ENCODE measurements around the gene ACTMAP.

The ACTMAP gene

GRCh38 chr19:40709817-40710216, 40.5 kb downstream of the ACTMAP start:
- ATAC-seq: no peak
- H3K9me3 Mint-ChIP-seq: no peaks in the 10 kb centered on the region

GRCh38 chr19:40707615-40708014, 42.7 kb downstream of the ACTMAP start:
- ATAC-seq (no peak), DNase-seq (no peak)
- H3K9me3 Mint-ChIP-seq: no peaks in the 10 kb centered on the region
- H3K27me3 Mint-ChIP-seq: no peaks in the 10 kb centered on the region
- H3K36me3 Mint-ChIP-seq (ENCODE audit: low read depth): peaks cover 22% of the 10 kb centered on the region
- H3K4me1 Mint-ChIP-seq: peaks cover 2% of the 10 kb centered on the region
- no peak overlapping the region for H3K4me3 Mint-ChIP-seq
- H3K27ac Mint-ChIP-seq: no peak overlapping the region

More at GRCh38 chr19:40709817-40710216, 40.5 kb downstream of the ACTMAP start:
- H3K36me3 Mint-ChIP-seq (ENCODE audit: low read depth): peaks cover 19% of the 10 kb centered on the region
- no peak overlapping the region for H3K4me3 Mint-ChIP-seq
- DNase-seq: no peak
- peaks cover 16% of the 10 kb centered on the region for H3K4me1 Mint-ChIP-seq
- H3K27me3 Mint-ChIP-seq: no peaks in the 10 kb centered on the region
- H3K27ac Mint-ChIP-seq: no peak overlapping the region

DNA sequence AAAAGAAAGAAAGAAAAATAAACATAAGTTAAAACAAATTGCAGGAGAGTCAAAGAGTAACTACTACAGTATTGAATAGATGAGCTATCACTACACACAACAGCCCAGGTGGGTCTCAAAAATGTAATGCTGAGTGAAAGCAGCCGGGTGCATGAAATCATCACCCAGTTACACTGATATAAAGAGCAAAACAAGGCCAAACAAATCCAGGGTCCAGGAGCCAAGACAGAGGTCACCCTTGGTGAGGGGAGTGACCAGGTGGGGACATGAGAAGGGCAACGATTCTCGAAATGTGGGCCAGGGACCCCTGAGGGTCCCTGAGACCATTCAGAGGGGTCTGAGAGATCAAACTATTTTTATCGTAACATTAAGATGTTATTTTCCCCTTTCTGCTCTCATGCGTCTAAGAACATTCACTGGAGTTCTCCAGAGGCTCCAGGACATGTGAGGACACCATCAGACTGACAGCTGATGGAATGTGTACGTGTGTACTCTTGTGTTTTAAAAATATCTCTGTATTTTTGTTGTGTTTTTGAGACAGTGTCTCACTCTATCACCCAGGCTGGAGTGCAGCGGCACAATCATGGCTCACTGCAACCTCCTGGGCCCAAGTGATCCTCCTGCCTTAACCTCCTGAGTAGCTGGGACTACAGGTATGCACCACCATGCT, 44.2 kb downstream of the ACTMAP start:
- peaks cover 24% of the 10 kb centered on the region for H3K36me3 Mint-ChIP-seq (ENCODE audit: low read depth)
- no peak overlapping the region for H3K4me3 Mint-ChIP-seq
- H3K27me3 Mint-ChIP-seq: no peaks in the 10 kb centered on the region
- no peak overlapping the region for H3K27ac Mint-ChIP-seq
- no peaks in the 10 kb centered on the region for H3K9me3 Mint-ChIP-seq
- ATAC-seq (no peak), DNase-seq (no peak)
- no peaks in the 10 kb centered on the region for H3K4me1 Mint-ChIP-seq

DNA sequence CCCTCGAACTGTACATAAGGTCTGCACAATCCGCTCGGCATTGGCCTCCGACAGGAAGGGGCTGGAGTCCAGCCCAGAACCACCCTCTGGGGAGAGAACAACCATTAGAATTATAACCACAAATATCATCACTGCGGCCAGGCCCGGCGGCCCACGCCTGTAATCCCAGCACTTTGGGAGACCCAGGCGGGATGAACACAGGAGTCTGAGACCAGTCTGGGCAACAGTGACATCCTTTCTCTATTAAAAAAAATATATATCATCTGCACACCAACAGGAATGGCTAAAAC, 45.0 kb downstream of the ACTMAP start:
- Mint-ChIP-seq H3K27me3 (no peaks in the 10 kb centered on the region), H3K4me1 (no peaks in the 10 kb centered on the region), H3K9me3 (no peaks in the 10 kb centered on the region), H3K4me3 (no peak overlapping the region), H3K27ac (no peak overlapping the region), H3K36me3 (ENCODE audit: low read depth) (peaks cover 20% of the 10 kb centered on the region)
- DNase-seq: no peak
- no peak for ATAC-seq

- Mint-ChIP-seq H3K4me3 (no peak overlapping the region), H3K9me3 (no peaks in the 10 kb centered on the region), H3K36me3 (ENCODE audit: low read depth) (peaks cover 20% of the 10 kb centered on the region), H3K27me3 (no peaks in the 10 kb centered on the region), H3K4me1 (no peaks in the 10 kb centered on the region), H3K27ac (no peak overlapping the region)
- DNase-seq (no peak), ATAC-seq (no peak)
These were observed 45.6 kb downstream of the ACTMAP start for GRCh38 chr19:40704491-40705361.

GRCh38 chr19:40703029-40703755, 47.1 kb downstream of the ACTMAP start:
- ATAC-seq (no peak), DNase-seq (no peak)
- Mint-ChIP-seq H3K9me3 (no peaks in the 10 kb centered on the region), H3K36me3 (ENCODE audit: low read depth) (peaks cover 20% of the 10 kb centered on the region), H3K4me3 (no peak overlapping the region), H3K27ac (no peak overlapping the region), H3K4me1 (no peaks in the 10 kb centered on the region), H3K27me3 (no peaks in the 10 kb centered on the region)

DNA sequence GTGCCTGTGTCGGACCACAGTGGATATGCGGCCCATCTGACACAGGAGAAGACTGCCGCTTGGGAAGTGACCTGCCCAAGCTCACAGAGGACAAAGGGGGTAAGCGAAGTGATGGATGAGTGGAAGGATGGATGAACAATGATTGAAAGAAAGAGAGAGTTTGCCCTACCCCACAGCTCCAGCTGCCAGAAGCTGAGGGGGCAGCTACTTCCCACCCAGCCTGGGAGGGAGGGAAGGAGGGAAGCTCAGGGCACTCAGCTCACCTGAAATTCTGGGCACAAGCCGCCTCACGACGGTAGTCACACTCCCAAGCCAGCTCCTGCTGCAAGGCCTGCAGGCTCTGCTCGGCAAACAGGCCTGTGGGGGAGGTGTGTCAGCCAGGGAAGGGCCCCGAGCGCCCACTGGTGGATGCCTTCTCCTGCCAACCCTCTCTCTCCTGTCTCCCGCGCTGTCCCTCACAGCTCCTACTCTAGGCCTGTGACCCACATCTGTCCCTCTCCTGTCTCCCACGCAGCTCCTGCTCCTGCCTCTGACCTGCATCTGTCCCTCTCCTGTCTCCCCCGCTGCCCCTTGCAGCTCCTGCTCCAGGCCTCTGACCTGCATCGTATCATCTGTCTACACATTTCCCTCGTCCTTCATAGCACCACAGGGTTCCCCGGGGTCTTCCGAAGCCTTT, 47.8 kb downstream of the ACTMAP start:
- no peaks in the 10 kb centered on the region for H3K27me3 Mint-ChIP-seq
- H3K9me3 Mint-ChIP-seq: no peaks in the 10 kb centered on the region
- no peak overlapping the region for H3K4me3 Mint-ChIP-seq
- DNase-seq (no peak), ATAC-seq (no peak)
- H3K27ac Mint-ChIP-seq: no peak overlapping the region
- H3K36me3 Mint-ChIP-seq (ENCODE audit: low read depth): peaks cover 20% of the 10 kb centered on the region
- no peaks in the 10 kb centered on the region for H3K4me1 Mint-ChIP-seq

DNA sequence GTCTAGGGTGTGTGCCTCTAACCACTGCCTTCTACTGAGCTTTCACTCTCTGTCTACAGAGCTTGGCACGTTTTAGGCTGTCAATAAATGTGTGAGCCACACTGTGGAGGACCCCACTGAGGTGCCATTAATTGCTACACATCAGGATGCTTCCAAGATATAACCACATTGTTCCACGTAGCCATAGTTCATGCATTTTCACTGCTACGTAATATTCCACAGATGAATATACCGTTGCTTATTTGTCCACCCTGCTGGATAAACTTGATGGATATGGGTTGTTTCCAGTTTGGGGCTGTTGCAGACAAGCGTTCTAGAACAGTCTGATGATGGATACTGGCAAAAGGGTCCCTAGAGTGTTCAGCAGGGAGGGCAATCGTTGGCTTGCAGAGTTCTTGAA, 48.5 kb downstream of the ACTMAP start:
- ATAC-seq: no peak
- Mint-ChIP-seq H3K4me3 (no peak overlapping the region), H3K9me3 (no peaks in the 10 kb centered on the region), H3K27me3 (no peaks in the 10 kb centered on the region), H3K27ac (no peak overlapping the region), H3K36me3 (ENCODE audit: low read depth) (peaks cover 20% of the 10 kb centered on the region), H3K4me1 (no peaks in the 10 kb centered on the region)
- no peak for DNase-seq

DNA sequence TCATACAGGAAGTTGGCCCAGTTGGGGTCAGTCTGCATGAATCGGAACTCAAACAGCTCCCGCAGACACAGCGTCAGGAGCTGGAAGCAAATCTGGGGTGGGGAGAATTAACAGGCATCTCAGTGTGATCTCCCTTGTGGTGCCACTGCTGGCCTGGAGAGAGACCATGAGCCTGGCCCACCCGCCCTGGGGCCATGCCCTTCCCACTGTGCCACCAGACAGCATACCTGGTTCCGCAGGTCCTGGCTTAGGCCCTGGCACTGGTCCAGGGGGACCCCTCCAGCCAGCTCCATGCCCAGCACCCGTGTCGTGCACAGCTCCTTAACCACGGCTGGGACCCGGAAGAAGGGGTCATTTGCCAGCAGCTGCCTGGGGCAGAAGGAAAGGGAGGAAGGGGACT, 50.2 kb downstream of the ACTMAP start:
- ATAC-seq (no peak), DNase-seq (no peak)
- Mint-ChIP-seq H3K4me3 (no peak overlapping the region), H3K27me3 (no peaks in the 10 kb centered on the region), H3K4me1 (no peaks in the 10 kb centered on the region), H3K36me3 (ENCODE audit: low read depth) (peaks cover 20% of the 10 kb centered on the region), H3K9me3 (no peaks in the 10 kb centered on the region), H3K27ac (no peak overlapping the region)

DNA sequence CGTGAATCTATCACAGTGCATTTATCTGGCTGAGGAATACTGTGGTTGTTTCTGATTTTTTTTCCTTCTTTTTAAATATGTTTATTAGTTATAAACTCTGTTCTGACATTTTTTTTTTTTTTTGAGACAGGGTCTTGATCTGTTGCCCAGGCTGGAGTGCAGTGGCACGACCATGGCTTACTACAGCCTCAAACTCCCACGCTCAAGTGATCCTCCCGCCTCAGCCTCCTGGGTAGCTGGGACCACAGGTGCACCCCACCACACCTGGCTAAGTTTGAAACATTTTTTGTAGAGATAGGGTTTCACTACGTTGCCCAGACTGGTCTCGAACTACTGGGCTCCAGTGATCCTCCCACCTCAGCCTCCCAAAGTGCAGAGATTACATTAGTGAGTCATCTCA, 53.3 kb downstream of the ACTMAP start:
- Mint-ChIP-seq H3K27ac (no peak overlapping the region), H3K9me3 (no peaks in the 10 kb centered on the region), H3K4me1 (no peaks in the 10 kb centered on the region), H3K27me3 (no peaks in the 10 kb centered on the region), H3K4me3 (no peak overlapping the region), H3K36me3 (ENCODE audit: low read depth) (peaks cover 8% of the 10 kb centered on the region)
- DNase-seq (no peak), ATAC-seq (no peak)

DNA sequence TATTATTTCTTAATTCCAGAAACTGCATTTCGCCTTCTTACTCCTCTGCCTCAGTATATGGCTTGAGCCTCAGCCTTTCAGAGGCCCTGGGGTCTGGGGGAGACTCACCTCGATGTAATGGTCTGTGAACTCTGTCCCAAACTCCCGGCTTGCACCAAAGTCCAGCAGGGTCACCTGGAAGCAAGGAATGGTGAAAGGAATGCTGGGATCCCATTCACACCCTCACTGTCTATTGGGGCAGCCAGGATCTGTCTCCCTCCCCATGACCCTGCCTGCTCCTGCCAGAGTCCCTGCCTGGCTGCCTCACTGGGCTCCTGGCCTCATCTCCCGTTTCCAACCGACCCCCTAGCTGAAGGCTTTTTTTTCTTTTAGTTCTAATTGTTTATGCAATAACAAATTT, 54.4 kb downstream of the ACTMAP start:
- H3K9me3 Mint-ChIP-seq: no peaks in the 10 kb centered on the region
- H3K4me3 Mint-ChIP-seq: no peak overlapping the region
- ATAC-seq (no peak), DNase-seq (no peak)
- H3K27ac Mint-ChIP-seq: no peak overlapping the region
- H3K4me1 Mint-ChIP-seq: peaks cover 6% of the 10 kb centered on the region
- no peaks in the 10 kb centered on the region for H3K27me3 Mint-ChIP-seq
- peaks cover 3% of the 10 kb centered on the region for H3K36me3 Mint-ChIP-seq (ENCODE audit: low read depth)

DNA sequence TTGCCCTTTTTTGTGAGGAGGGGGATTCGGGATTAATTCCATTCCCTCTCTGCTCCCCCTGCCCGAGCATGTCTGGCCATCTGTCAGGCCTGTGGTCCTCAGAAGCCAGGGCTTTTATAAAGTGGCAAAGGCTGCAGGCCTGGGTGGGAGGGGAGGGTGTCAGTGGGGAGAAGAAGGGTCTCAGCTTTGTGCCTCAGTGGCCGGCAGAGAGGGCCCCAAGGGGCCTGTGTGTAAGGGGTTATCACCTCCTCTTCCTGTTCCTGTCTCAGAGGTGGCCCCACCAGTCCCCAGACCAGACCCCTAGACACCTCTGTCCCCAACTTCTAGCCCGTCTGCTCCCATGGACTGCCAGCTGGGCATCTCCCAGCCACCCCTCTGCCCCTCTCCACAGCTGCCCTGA, 56.4 kb downstream of the ACTMAP start:
- no peak for ATAC-seq
- peaks cover 9% of the 10 kb centered on the region for H3K4me1 Mint-ChIP-seq
- no peaks in the 10 kb centered on the region for H3K9me3 Mint-ChIP-seq
- no peak for DNase-seq
- H3K4me3 Mint-ChIP-seq: no peak overlapping the region
- no peaks in the 10 kb centered on the region for H3K27me3 Mint-ChIP-seq
- no peak overlapping the region for H3K27ac Mint-ChIP-seq
- H3K36me3 Mint-ChIP-seq (ENCODE audit: low read depth): peaks cover 3% of the 10 kb centered on the region

GRCh38 chr19:40693150-40693788, 57.0 kb downstream of the ACTMAP start:
- Mint-ChIP-seq H3K27me3 (no peaks in the 10 kb centered on the region), H3K27ac (no peak overlapping the region), H3K4me3 (no peak overlapping the region), H3K4me1 (peaks cover 9% of the 10 kb centered on the region), H3K36me3 (ENCODE audit: low read depth) (peaks cover 3% of the 10 kb centered on the region), H3K9me3 (no peaks in the 10 kb centered on the region)
- no peak for ATAC-seq
- no peak for DNase-seq

- no peak overlapping the region for H3K27ac Mint-ChIP-seq
These were observed 58.1 kb downstream of the ACTMAP start for GRCh38 chr19:40692212-40692551.

More at GRCh38 chr19:40692212-40692551, 58.1 kb downstream of the ACTMAP start:
- ATAC-seq: no peak
- H3K4me1 Mint-ChIP-seq: peaks cover 9% of the 10 kb centered on the region
- no peaks in the 10 kb centered on the region for H3K27me3 Mint-ChIP-seq
- H3K9me3 Mint-ChIP-seq: no peaks in the 10 kb centered on the region
- no peak overlapping the region for H3K4me3 Mint-ChIP-seq
- H3K36me3 Mint-ChIP-seq (ENCODE audit: low read depth): peaks cover 2% of the 10 kb centered on the region
- DNase-seq: no peak
